ENCODE results near the gene TAF1.
"Not testable (repeated sequence)": the region's sequence is repeated elsewhere in the genome, so short reads cannot be mapped to it uniquely, and the experiment has no call there.

TAF1 gene

GRCh38 chrX:71439896-71440295 is 73.7 kb downstream of the TAF1 start:
- DNase-seq = peak; percentile 33 to 40

- DNase-seq = no peak
Observed at GRCh38 chrX:71440401-71440800, 74.2 kb downstream of the TAF1 start.

GRCh38 chrX:71441809-71442208 is 75.7 kb downstream of the TAF1 start:
- DNase-seq = not testable (repeated sequence)

- DNase-seq = no peak
Observed at GRCh38 chrX:71450433-71451106, 84.4 kb downstream of the TAF1 start.

- DNase-seq = not testable (repeated sequence)
Observed at GRCh38 chrX:71451518-71451917, 85.4 kb downstream of the TAF1 start.

GRCh38 chrX:71453056-71453455 is 86.9 kb downstream of the TAF1 start:
- no peak for DNase-seq

GRCh38 chrX:71454222-71454621 is 88.1 kb downstream of the TAF1 start:
- DNase-seq = no peak

- DNase-seq = no peak
Observed at GRCh38 chrX:71458866-71459265, 92.7 kb downstream of the TAF1 start.

GRCh38 chrX:71464968-71465367 is 98.8 kb downstream of the TAF1 start:
- DNase-seq = no peak

- no peak for DNase-seq
Observed at GRCh38 chrX:71466979-71467523, 100.9 kb downstream of the TAF1 start.

- peak; percentile 0 to 11 for DNase-seq
Observed at GRCh38 chrX:71475785-71476540, 109.8 kb downstream of the TAF1 start.

- no peak for DNase-seq
Observed at GRCh38 chrX:71482228-71482958, 116.2 kb downstream of the TAF1 start.

GRCh38 chrX:71487814-71488213 is 121.7 kb downstream of the TAF1 start:
- no peak for DNase-seq

GRCh38 chrX:71489540-71489939 is 123.4 kb downstream of the TAF1 start:
- no peak for DNase-seq

- DNase-seq = peak in 1 of 2 experiments; percentile 10
Observed at GRCh38 chrX:71492231-71493065, 126.3 kb downstream of the TAF1 start.

- no peak for DNase-seq
Observed at GRCh38 chrX:71493111-71493613, 127.0 kb downstream of the TAF1 start.

GRCh38 chrX:71495979-71496378 is 129.8 kb downstream of the TAF1 start:
- not testable (repeated sequence) for DNase-seq

GRCh38 chrX:71496476-71496875 is 130.3 kb downstream of the TAF1 start:
- no peak for DNase-seq

- not testable (repeated sequence) for DNase-seq
Observed at GRCh38 chrX:71502080-71502479, 135.9 kb downstream of the TAF1 start.

- no peak for DNase-seq
Observed at GRCh38 chrX:71504346-71504745, 138.2 kb downstream of the TAF1 start.

- no peak for DNase-seq
Observed at GRCh38 chrX:71509289-71509688, 143.1 kb downstream of the TAF1 start.

GRCh38 chrX:71510161-71510560 is 144.0 kb downstream of the TAF1 start:
- DNase-seq = no peak

Measured in Kasumi-1 (cell line).